ENCODE measurements around the gene THEM4.
A peak's percentile ranks its signal among the peaks of the same experiment; 100 is the strongest.

Gene THEM4

GRCh38 chr1:151949371-151950193, 40.3 kb upstream of the THEM4 start:
- no peak overlapping the region for H2BK5ac ChIP-seq (ENCODE audit: low read length)
- H3K27ac ChIP-seq (ENCODE audit: low read depth, low read length) = no peak overlapping the region
- no peaks in the 10 kb centered on the region for H3K4me1 ChIP-seq (ENCODE audit: control insufficient read depth, low read depth, low read length)
- H3K27me3 ChIP-seq (ENCODE audit: insufficient read depth, low read length, poor library complexity) = no peaks in the 10 kb centered on the region
- no peak overlapping the region for H2BK120ac ChIP-seq (ENCODE audit: low read depth, low read length)
- H3K79me2 ChIP-seq (ENCODE audit: control insufficient read depth, insufficient read depth, low read length) = no peaks in the 10 kb centered on the region
- H2AK5ac ChIP-seq (ENCODE audit: low read length) = no peak overlapping the region
- no peaks in the 10 kb centered on the region for H3K79me1 ChIP-seq (ENCODE audit: low read length)
- H3K4me2 ChIP-seq (ENCODE audit: low read length) = no peak overlapping the region
- no peaks in the 10 kb centered on the region for H3K36me3 ChIP-seq (ENCODE audit: control insufficient read depth, insufficient read depth, low read length)
- no CpG with 5 or more reads among the region's 18 CpGs for WGBS (ENCODE audit: extremely low coverage, insufficient coverage, low lambda C conversion rate)
- no peak overlapping the region for H3K18ac ChIP-seq (ENCODE audit: low read length)
- H3K4ac ChIP-seq (ENCODE audit: low read depth, low read length) = no peak overlapping the region
- no peak overlapping the region for H3K4me3 ChIP-seq (ENCODE audit: low read length)
- no peak overlapping the region for H2BK15ac ChIP-seq (replicated peaks; ENCODE audit: low read depth)
- no peak overlapping the region for H3K23ac ChIP-seq (ENCODE audit: low read length)
- H3K9ac ChIP-seq (ENCODE audit: low read length) = no peak overlapping the region
- H4K8ac ChIP-seq (ENCODE audit: low read depth, low read length) = no peak overlapping the region
- DNase-seq = no peak
- no peak overlapping the region for H3K56ac ChIP-seq (ENCODE audit: low read length)
- H4K5ac ChIP-seq (ENCODE audit: low read length) = no peak overlapping the region

DNA sequence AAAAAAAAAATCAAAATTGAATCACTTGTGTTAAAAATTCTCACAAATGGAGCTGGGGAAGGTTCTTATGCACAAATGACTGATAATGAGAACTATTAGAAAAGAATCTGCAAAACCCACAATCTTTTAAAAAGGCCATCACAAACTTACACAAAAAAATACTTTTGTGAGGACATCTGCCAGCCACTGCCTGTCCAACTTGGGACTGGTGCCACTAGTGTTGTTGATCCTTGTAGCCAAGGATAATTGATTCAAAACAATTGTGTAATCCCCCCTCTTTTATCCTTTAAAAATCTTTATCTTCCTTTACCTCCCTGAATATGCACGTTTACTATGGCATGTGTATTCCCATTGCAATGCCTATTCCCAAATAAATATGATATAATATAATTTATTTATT, 39.2 kb upstream of the THEM4 start:
- H2BK120ac ChIP-seq (ENCODE audit: low read depth, low read length) = no peak overlapping the region
- WGBS (ENCODE audit: extremely low coverage, insufficient coverage, low lambda C conversion rate) = no CpG with 5 or more reads among the region's 1 CpG
- no peak overlapping the region for H3K27ac ChIP-seq (ENCODE audit: low read depth, low read length)

GRCh38 chr1:151947140-151947539, 37.8 kb upstream of the THEM4 start:
- Histone ChIP-seq H2BK5ac (ENCODE audit: low read length) (no peak overlapping the region), H2BK15ac (replicated peaks; ENCODE audit: low read depth) (no peak overlapping the region), H4K5ac (ENCODE audit: low read length) (no peak overlapping the region), H3K4me1 (ENCODE audit: control insufficient read depth, low read depth, low read length) (no peaks in the 10 kb centered on the region), H2BK120ac (ENCODE audit: low read depth, low read length) (no peak overlapping the region), H3K36me3 (ENCODE audit: control insufficient read depth, insufficient read depth, low read length) (no peaks in the 10 kb centered on the region), H3K4me3 (ENCODE audit: low read length) (no peak overlapping the region), H3K4ac (ENCODE audit: low read depth, low read length) (no peak overlapping the region), H3K23ac (ENCODE audit: low read length) (no peak overlapping the region), H3K18ac (ENCODE audit: low read length) (no peak overlapping the region), H3K4me2 (ENCODE audit: low read length) (no peak overlapping the region), H3K27me3 (ENCODE audit: insufficient read depth, low read length, poor library complexity) (no peaks in the 10 kb centered on the region), H4K8ac (ENCODE audit: low read depth, low read length) (no peak overlapping the region), H3K9ac (ENCODE audit: low read length) (no peak overlapping the region), H3K27ac (ENCODE audit: low read depth, low read length) (no peak overlapping the region), H3K56ac (ENCODE audit: low read length) (no peak overlapping the region), H3K79me2 (ENCODE audit: control insufficient read depth, insufficient read depth, low read length) (no peaks in the 10 kb centered on the region), H3K79me1 (ENCODE audit: low read length) (no peaks in the 10 kb centered on the region), H2AK5ac (ENCODE audit: low read length) (no peak overlapping the region)
- no CpG with 5 or more reads among the region's 2 CpGs for WGBS (ENCODE audit: extremely low coverage, insufficient coverage, low lambda C conversion rate)
- no peak for DNase-seq

More for the DNA sequence above, 39.2 kb upstream of the THEM4 start:
- Histone ChIP-seq H3K27me3 (ENCODE audit: insufficient read depth, low read length, poor library complexity) (no peaks in the 10 kb centered on the region), H2BK15ac (replicated peaks; ENCODE audit: low read depth) (no peak overlapping the region), H3K18ac (ENCODE audit: low read length) (no peak overlapping the region), H2AK5ac (ENCODE audit: low read length) (no peak overlapping the region), H3K23ac (ENCODE audit: low read length) (no peak overlapping the region), H3K4ac (ENCODE audit: low read depth, low read length) (no peak overlapping the region), H4K5ac (ENCODE audit: low read length) (no peak overlapping the region), H3K36me3 (ENCODE audit: control insufficient read depth, insufficient read depth, low read length) (no peaks in the 10 kb centered on the region), H3K79me2 (ENCODE audit: control insufficient read depth, insufficient read depth, low read length) (no peaks in the 10 kb centered on the region), H2BK5ac (ENCODE audit: low read length) (no peak overlapping the region), H3K4me1 (ENCODE audit: control insufficient read depth, low read depth, low read length) (no peaks in the 10 kb centered on the region), H3K4me2 (ENCODE audit: low read length) (no peak overlapping the region), H3K9ac (ENCODE audit: low read length) (no peak overlapping the region), H3K79me1 (ENCODE audit: low read length) (no peaks in the 10 kb centered on the region), H3K4me3 (ENCODE audit: low read length) (no peak overlapping the region), H3K56ac (ENCODE audit: low read length) (no peak overlapping the region), H4K8ac (ENCODE audit: low read depth, low read length) (no peak overlapping the region)
- DNase-seq = no peak

- peak; percentile 98 for DNase-seq
- H2BK5ac ChIP-seq (ENCODE audit: low read length) = no peak overlapping the region
- H2AK5ac ChIP-seq (ENCODE audit: low read length) = no peak overlapping the region
- H3K79me2 ChIP-seq (ENCODE audit: control insufficient read depth, insufficient read depth, low read length) = no peaks in the 10 kb centered on the region
- H3K4me1 ChIP-seq (ENCODE audit: control insufficient read depth, low read depth, low read length) = no peaks in the 10 kb centered on the region
- H3K4ac ChIP-seq (ENCODE audit: low read depth, low read length) = no peak overlapping the region
- no peaks in the 10 kb centered on the region for H3K27me3 ChIP-seq (ENCODE audit: insufficient read depth, low read length, poor library complexity)
- no peaks in the 10 kb centered on the region for H3K79me1 ChIP-seq (ENCODE audit: low read length)
- no peaks in the 10 kb centered on the region for H3K36me3 ChIP-seq (ENCODE audit: control insufficient read depth, insufficient read depth, low read length)
- no peak overlapping the region for H4K8ac ChIP-seq (ENCODE audit: low read depth, low read length)
- no peak overlapping the region for H4K5ac ChIP-seq (ENCODE audit: low read length)
- H3K27ac ChIP-seq (ENCODE audit: low read depth, low read length) = no peak overlapping the region
- no CpG with 5 or more reads among the region's 10 CpGs for WGBS (ENCODE audit: extremely low coverage, insufficient coverage, low lambda C conversion rate)
- no peak overlapping the region for H3K23ac ChIP-seq (ENCODE audit: low read length)
- no peak overlapping the region for H3K56ac ChIP-seq (ENCODE audit: low read length)
- H3K9ac ChIP-seq (ENCODE audit: low read length) = no peak overlapping the region
- H2BK120ac ChIP-seq (ENCODE audit: low read depth, low read length) = no peak overlapping the region
- H2BK15ac ChIP-seq (replicated peaks; ENCODE audit: low read depth) = no peak overlapping the region
- no peak overlapping the region for H3K18ac ChIP-seq (ENCODE audit: low read length)
- no peak overlapping the region for H3K4me3 ChIP-seq (ENCODE audit: low read length)
- no peak overlapping the region for H3K4me2 ChIP-seq (ENCODE audit: low read length)
Measured at GRCh38 chr1:151945725-151946722, 36.7 kb upstream of the THEM4 start.

DNA sequence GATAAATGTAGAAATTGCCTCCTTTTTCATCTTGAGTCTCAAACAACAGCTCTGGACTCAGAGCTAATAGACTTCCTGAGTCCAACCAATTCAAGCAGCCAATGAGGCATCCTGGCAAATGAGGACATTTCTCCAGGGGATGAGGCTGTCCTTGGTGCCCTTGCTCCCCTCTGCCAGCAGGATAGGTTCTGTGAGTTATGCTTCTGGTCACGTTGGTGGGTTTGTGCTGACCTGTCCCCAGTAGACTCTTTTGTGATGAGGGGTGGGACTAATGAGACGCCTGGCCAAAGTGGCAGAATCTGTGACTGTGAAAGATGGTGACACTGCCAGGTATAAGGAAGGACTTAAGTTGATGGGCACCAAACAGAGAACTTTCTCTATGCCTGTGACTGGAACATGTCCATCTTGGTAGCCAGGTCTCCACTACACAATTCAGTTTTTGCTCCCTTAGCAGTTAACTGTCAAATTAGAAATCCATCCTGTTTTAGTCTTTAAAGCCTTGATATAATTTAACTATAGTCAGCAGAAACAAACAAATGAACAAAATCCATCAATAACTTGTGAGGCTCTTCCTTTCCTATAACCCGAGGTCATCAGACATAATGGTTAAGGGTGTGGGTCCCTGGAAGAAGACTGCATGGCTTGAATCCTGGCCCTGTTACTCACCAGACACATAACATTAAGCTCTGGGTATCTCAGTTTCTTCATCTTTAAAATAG, 35.7 kb upstream of the THEM4 start:
- H3K36me3 ChIP-seq (ENCODE audit: control insufficient read depth, insufficient read depth, low read length) = no peaks in the 10 kb centered on the region
- no peaks in the 10 kb centered on the region for H3K79me2 ChIP-seq (ENCODE audit: control insufficient read depth, insufficient read depth, low read length)
- H3K27ac ChIP-seq (ENCODE audit: low read depth, low read length) = no peak overlapping the region
- whole genome bisulfite sequencing (ENCODE audit: extremely low coverage, insufficient coverage, low lambda C conversion rate) = no CpG with 5 or more reads among the region's 3 CpGs
- DNase-seq = no peak
- no peak overlapping the region for H3K9ac ChIP-seq (ENCODE audit: low read length)
- no peak overlapping the region for H2AK5ac ChIP-seq (ENCODE audit: low read length)
- H3K18ac ChIP-seq (ENCODE audit: low read length) = no peak overlapping the region
- H2BK15ac ChIP-seq (replicated peaks; ENCODE audit: low read depth) = no peak overlapping the region
- H3K4me3 ChIP-seq (ENCODE audit: low read length) = no peak overlapping the region
- no peaks in the 10 kb centered on the region for H3K4me1 ChIP-seq (ENCODE audit: control insufficient read depth, low read depth, low read length)
- H3K56ac ChIP-seq (ENCODE audit: low read length) = no peak overlapping the region
- no peaks in the 10 kb centered on the region for H3K79me1 ChIP-seq (ENCODE audit: low read length)
- no peak overlapping the region for H2BK5ac ChIP-seq (ENCODE audit: low read length)
- H3K27me3 ChIP-seq (ENCODE audit: insufficient read depth, low read length, poor library complexity) = no peaks in the 10 kb centered on the region
- no peak overlapping the region for H3K4me2 ChIP-seq (ENCODE audit: low read length)
- H3K23ac ChIP-seq (ENCODE audit: low read length) = no peak overlapping the region
- H4K5ac ChIP-seq (ENCODE audit: low read length) = no peak overlapping the region
- no peak overlapping the region for H4K8ac ChIP-seq (ENCODE audit: low read depth, low read length)
- H3K4ac ChIP-seq (ENCODE audit: low read depth, low read length) = no peak overlapping the region
- no peak overlapping the region for H2BK120ac ChIP-seq (ENCODE audit: low read depth, low read length)
